SH-SY5Y (cell line): ENCODE data around the gene TEX11.

Experiments
- GATA2 ChIP-seq: IDR thresholded peaks from 2 replicates; pipeline ENCODE4 v1.6.1; 2011; ENCODE audit warnings: mild to moderate bottlenecking, low read depth, low read length
- GATA3 ChIP-seq: IDR thresholded peaks from 2 replicates; pipeline ENCODE4 v1.6.1; 2011; ENCODE audit warnings: low read depth, mild to moderate bottlenecking, low read length, moderate library complexity

DNA sequence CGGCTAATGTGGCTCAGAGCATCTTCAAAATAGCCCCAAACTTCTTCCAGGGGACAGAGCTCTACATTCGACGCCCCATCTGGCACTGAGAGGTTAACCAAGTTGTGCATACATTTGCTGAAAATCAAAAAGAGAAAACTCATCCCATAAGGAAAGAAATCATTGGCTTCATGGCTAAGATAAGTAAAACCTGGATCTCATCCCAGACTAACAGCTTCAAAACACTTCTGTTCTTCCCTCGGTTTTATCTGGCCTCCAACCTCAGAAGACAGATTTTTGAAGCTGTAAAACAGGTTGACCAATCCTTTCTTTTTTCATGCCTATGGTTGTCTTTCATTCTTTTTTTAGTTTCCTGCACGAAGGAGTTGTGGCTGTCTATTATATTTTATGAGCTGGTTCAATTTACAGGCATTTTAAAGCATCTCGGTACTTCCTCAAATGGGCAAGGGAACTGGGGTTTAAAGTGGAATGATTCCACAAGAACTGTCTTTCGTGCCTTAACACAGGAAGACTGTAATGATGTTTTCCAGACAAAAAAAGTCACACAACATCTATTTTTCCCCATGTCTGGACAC, 356.3 kb downstream of the TEX11 start:
- TF ChIP-seq GATA2 (no peak), GATA3 (no peak)
